NB4 (cell line): ENCODE measurements around the gene UGT1A5.

Source experiments
- CTCF ChIP-seq: IDR thresholded peaks from one replicate; pipeline ENCODE4 v1.5.1; 2012; ENCODE audit warnings: low read depth, low read length
- POLR2A ChIP-seq: IDR thresholded peaks from 2 replicates; pipeline ENCODE4 v1.6.1; 2011; ENCODE audit warnings: mild to moderate bottlenecking; ENCODE audit not compliant: insufficient read length; ENCODE audit errors: extremely low read depth

DNA sequence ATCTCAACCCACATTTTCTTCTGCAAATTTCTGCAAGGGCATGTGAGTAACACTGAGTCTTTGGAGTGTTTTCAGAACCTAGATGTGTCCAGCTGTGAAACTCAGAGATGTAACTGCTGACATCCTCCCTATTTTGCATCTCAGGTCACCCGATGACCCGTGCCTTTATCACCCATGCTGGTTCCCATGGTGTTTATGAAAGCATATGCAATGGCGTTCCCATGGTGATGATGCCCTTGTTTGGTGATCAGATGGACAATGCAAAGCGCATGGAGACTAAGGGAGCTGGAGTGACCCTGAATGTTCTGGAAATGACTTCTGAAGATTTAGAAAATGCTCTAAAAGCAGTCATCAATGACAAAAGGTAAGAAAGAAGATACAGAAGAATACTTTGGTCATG, 55.4 kb downstream of the UGT1A5 start:
- no peak for TF ChIP-seq CTCF
- no peak for TF ChIP-seq POLR2A
